Upper lobe of right lung (tissue), 1 donor: ENCODE measurements around the gene SRPX2. TPM values are rescaled to one million over a fixed set of nuclear protein-coding genes. Genes with fewer than 3 reads are reported as not detected.

Experiments
- ATAC-seq: fragments of 200-7000 bp; cut with Tn5 transposase; one replicate; pipeline ENCODE4 v1.9.1; 2020; ENCODE audit warnings: mild to moderate bottlenecking, moderate library complexity
- DNase-seq: peaks from one replicate; pipeline ENCODE4 v3.0.0-alpha.2; 2020
- H3K27ac ChIP-seq: fragments of 200-600 bp; one replicate; pipeline ENCODE4 v1.8.0; 2022
- H3K27me3 ChIP-seq: fragments of 200-600 bp; one replicate; pipeline ENCODE4 v1.8.0; 2022; ENCODE audit warnings: mild to moderate bottlenecking
- H3K36me3 ChIP-seq: fragments of 200-600 bp; one replicate; pipeline ENCODE4 v1.8.0; 2022
- H3K4me1 ChIP-seq: fragments of 200-600 bp; one replicate; pipeline ENCODE4 v1.8.0; 2022
- H3K4me3 ChIP-seq: fragments of 200-600 bp; one replicate; pipeline ENCODE4 v1.8.0; 2022; ENCODE audit warnings: mild to moderate bottlenecking
- H3K9me3 ChIP-seq: fragments of 200-600 bp; one replicate; pipeline ENCODE4 v1.8.0; 2022
- CTCF ChIP-seq: fragments of 200-600 bp; IDR thresholded peaks from one replicate; pipeline ENCODE4 v1.8.0; 2022; ENCODE audit warnings: antibody characterized with exemption
- intact Hi-C: fragments of 100-400 bp; cut with DNase I; formaldehyde crosslinking; loops from one replicate; pipeline ENCODE4 v1.11.0; 2022
- total RNA-seq: library from RNA; stranded (reverse); fragmentation: NEBNext Ultra II Directional; extraction: Animal tissue kit (Norgen Biotek cat#: 25700); gene quantifications from one replicate; pipeline ENCODE4 v1.2.1, GENCODE V29; 2021
- donor health status: DM: no; HTN: yes; CAD: no; lungs with severe emphysema.

SRPX2 gene
- total RNA-seq, 1 donor from 2014 or later: 39.1 TPM

GRCh38 chrX:100606753-100607152 is 37.2 kb upstream of the SRPX2 start:
- Histone ChIP-seq H3K27ac (no peak overlapping the region), H3K36me3 (no peaks in the 10 kb centered on the region), H3K27me3 (no peaks in the 10 kb centered on the region), H3K4me3 (no peak overlapping the region), H3K4me1 (no peaks in the 10 kb centered on the region), H3K9me3 (no peaks in the 10 kb centered on the region)
- TF ChIP-seq CTCF: no peak
- intact Hi-C loops: no loop called here
- DNase-seq (no peak), ATAC-seq (peak; percentile 25)

- Histone ChIP-seq H3K27me3 (no peaks in the 10 kb centered on the region), H3K27ac (no peak overlapping the region), H3K9me3 (no peaks in the 10 kb centered on the region), H3K4me3 (no peak overlapping the region), H3K36me3 (no peaks in the 10 kb centered on the region), H3K4me1 (no peaks in the 10 kb centered on the region)
- DNase-seq: no peak
- ATAC-seq: no peak
- intact Hi-C loops: no loop called here
- TF ChIP-seq CTCF: peak; percentile 16
Measured at GRCh38 chrX:100609591-100609990, 34.4 kb upstream of the SRPX2 start.

- no peak for ATAC-seq
- Histone ChIP-seq H3K27me3 (no peaks in the 10 kb centered on the region), H3K4me3 (no peak overlapping the region), H3K9me3 (no peaks in the 10 kb centered on the region), H3K27ac (no peak overlapping the region), H3K4me1 (no peaks in the 10 kb centered on the region), H3K36me3 (no peaks in the 10 kb centered on the region)
- TF ChIP-seq CTCF: no peak
- intact Hi-C loops: no loop called here
- DNase-seq: no peak
Measured at GRCh38 chrX:100611951-100612350, 32.0 kb upstream of the SRPX2 start.

GRCh38 chrX:100615005-100615404 is 29.0 kb upstream of the SRPX2 start:
- Histone ChIP-seq H3K4me1 (no peaks in the 10 kb centered on the region), H3K9me3 (no peaks in the 10 kb centered on the region), H3K27ac (no peak overlapping the region), H3K4me3 (no peak overlapping the region), H3K36me3 (no peaks in the 10 kb centered on the region), H3K27me3 (no peaks in the 10 kb centered on the region)
- ATAC-seq: no peak
- DNase-seq: no peak
- peak; percentile 34 for TF ChIP-seq CTCF
- intact Hi-C loops: no loop called here

- intact Hi-C loops: no loop called here
- Histone ChIP-seq H3K4me3 (no peak overlapping the region), H3K27ac (no peak overlapping the region), H3K36me3 (no peaks in the 10 kb centered on the region), H3K27me3 (no peaks in the 10 kb centered on the region), H3K4me1 (no peaks in the 10 kb centered on the region), H3K9me3 (no peaks in the 10 kb centered on the region)
- TF ChIP-seq CTCF: no peak
- ATAC-seq (no peak), DNase-seq (no peak)
Measured at GRCh38 chrX:100623001-100623400, 21.0 kb upstream of the SRPX2 start.

- no peaks in the 10 kb centered on the region for H3K4me1 ChIP-seq
- no peak overlapping the region for H3K27ac ChIP-seq
- intact Hi-C loops: no loop called here
- no peaks in the 10 kb centered on the region for H3K27me3 ChIP-seq
- ATAC-seq (no peak), DNase-seq (no peak)
- no peaks in the 10 kb centered on the region for H3K36me3 ChIP-seq
- H3K9me3 ChIP-seq: no peaks in the 10 kb centered on the region
- H3K4me3 ChIP-seq: no peak overlapping the region
- TF ChIP-seq CTCF: no peak
Measured at GRCh38 chrX:100625985-100626491, 18.0 kb upstream of the SRPX2 start.
